Measurements from ENCODE around the gene USP37.

Gene USP37

GRCh38 chr2:218482651-218483050, 85.5 kb downstream of the USP37 start:
- DNase-seq (ENCODE audit: low read depth, low spot score) = peak; percentile 20
- in situ Hi-C loops (cut with HindIII; ENCODE audit: low sequenced_read_pairs) = no loop called here
- no peak for TF ChIP-seq CTCF (IDR thresholded peaks at IDR 0.05; ENCODE audit: low read depth, low read length)
- no peak overlapping the region for H3K4me3 ChIP-seq (ENCODE audit: low read depth, low read length)

GRCh38 chr2:218479595-218479994, 88.6 kb downstream of the USP37 start:
- TF ChIP-seq CTCF (IDR thresholded peaks at IDR 0.05; ENCODE audit: low read depth, low read length) = no peak
- H3K4me3 ChIP-seq (ENCODE audit: low read depth, low read length) = no peak overlapping the region
- in situ Hi-C loops (cut with HindIII; ENCODE audit: low sequenced_read_pairs) = no loop called here

GRCh38 chr2:218478544-218478943, 89.6 kb downstream of the USP37 start:
- TF ChIP-seq CTCF (IDR thresholded peaks at IDR 0.05; ENCODE audit: low read depth, low read length) = no peak
- H3K4me3 ChIP-seq (ENCODE audit: low read depth, low read length) = no peak overlapping the region
- in situ Hi-C loops (cut with HindIII; ENCODE audit: low sequenced_read_pairs) = no loop called here
- DNase-seq (ENCODE audit: low read depth, low spot score) = no peak

More at GRCh38 chr2:218479595-218479994, 88.6 kb downstream of the USP37 start:
- no peak for DNase-seq (ENCODE audit: low read depth, low spot score)

DNA sequence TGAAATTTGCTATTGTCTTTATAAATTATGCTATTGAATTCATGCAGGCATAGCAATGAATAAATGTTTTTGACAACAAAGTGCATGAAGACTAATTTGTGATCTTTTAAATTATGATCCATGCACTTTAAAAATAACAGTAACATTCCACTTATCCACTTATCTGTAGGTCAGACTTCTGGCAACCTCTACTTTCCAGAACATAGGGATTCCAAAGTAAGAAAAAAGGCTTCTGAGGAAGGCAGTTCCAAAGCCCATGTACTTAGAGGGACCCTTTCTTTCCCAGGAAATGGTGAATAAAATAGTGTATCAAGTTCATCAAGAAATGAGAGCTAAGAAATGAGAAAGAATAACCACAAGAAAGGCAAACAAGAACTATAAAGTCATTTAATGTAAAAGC, 90.9 kb downstream of the USP37 start:
- no peak for TF ChIP-seq CTCF (IDR thresholded peaks at IDR 0.05; ENCODE audit: low read depth, low read length)
- in situ Hi-C loops (cut with HindIII; ENCODE audit: low sequenced_read_pairs) = no loop called here
- DNase-seq (ENCODE audit: low read depth, low spot score) = no peak
- H3K4me3 ChIP-seq (ENCODE audit: low read depth, low read length) = no peak overlapping the region

DNA sequence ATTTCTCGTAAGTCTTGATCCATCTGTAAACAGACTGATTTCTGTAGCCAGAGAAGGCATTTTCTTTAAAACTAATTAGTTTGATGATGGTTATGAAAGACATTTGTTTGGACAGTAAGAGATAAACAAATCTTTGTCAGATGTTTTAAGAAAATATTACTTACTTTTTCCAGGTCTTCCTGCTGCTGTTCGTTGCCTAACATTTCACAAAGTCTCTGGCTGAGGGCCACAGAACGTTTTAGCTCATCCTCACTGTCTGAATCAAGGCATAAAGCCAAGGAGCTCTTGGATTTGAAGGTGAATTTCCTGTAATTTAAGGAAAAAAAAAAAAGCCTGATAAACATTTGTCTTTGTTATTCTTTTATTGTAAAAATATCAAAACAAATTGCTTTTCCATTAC, 91.5 kb downstream of the USP37 start:
- no peak for TF ChIP-seq CTCF (IDR thresholded peaks at IDR 0.05; ENCODE audit: low read depth, low read length)
- no peak overlapping the region for H3K4me3 ChIP-seq (ENCODE audit: low read depth, low read length)
- no peak for DNase-seq (ENCODE audit: low read depth, low spot score)
- in situ Hi-C loops (cut with HindIII; ENCODE audit: low sequenced_read_pairs) = no loop called here

- in situ Hi-C loops (cut with HindIII; ENCODE audit: low sequenced_read_pairs) = no loop called here
- no peak overlapping the region for H3K4me3 ChIP-seq (ENCODE audit: low read depth, low read length)
- no peak for TF ChIP-seq CTCF (IDR thresholded peaks at IDR 0.05; ENCODE audit: low read depth, low read length)
- DNase-seq (ENCODE audit: low read depth, low spot score) = no peak
These were observed 93.6 kb downstream of the USP37 start for GRCh38 chr2:218474527-218474926.

GRCh38 chr2:218472988-218473387, 95.2 kb downstream of the USP37 start:
- in situ Hi-C loops (cut with HindIII; ENCODE audit: low sequenced_read_pairs) = no loop called here
- no peak overlapping the region for H3K4me3 ChIP-seq (ENCODE audit: low read depth, low read length)
- TF ChIP-seq CTCF (IDR thresholded peaks at IDR 0.05; ENCODE audit: low read depth, low read length) = no peak
- DNase-seq (ENCODE audit: low read depth, low spot score) = no peak
